Nephron (organoid): Measurements from ENCODE around the gene TNIP1.

Experiments used
- H3K27ac Mint-ChIP-seq, 3 experiments: 2 replicates each; pipeline ENCODE4 v1.8.0; 2020; ENCODE audit warnings: mixed read lengths in 3 of 3, mild to moderate bottlenecking in 2 of 3, moderate library complexity in 1 of 3
- H3K27me3 Mint-ChIP-seq: 2 replicates; pipeline ENCODE4 v1.8.0; 2021; ENCODE audit warnings: low read depth, mild to moderate bottlenecking, moderate library complexity, mixed read lengths
- H3K36me3 Mint-ChIP-seq: 2 replicates; pipeline ENCODE4 v1.8.0; 2020; ENCODE audit warnings: low read depth, mixed read lengths
- H3K4me1 Mint-ChIP-seq: 2 replicates; pipeline ENCODE4 v1.8.0; 2020; ENCODE audit warnings: mixed read lengths
- H3K4me3 Mint-ChIP-seq, 3 experiments: 2 replicates each; pipeline ENCODE4 v1.8.0; 2020; ENCODE audit warnings: mild to moderate bottlenecking in 3 of 3, mixed read lengths in 3 of 3, moderate library complexity in 2 of 3
- H3K9me3 Mint-ChIP-seq: 2 replicates; pipeline ENCODE4 v1.8.0; 2020; ENCODE audit warnings: mixed read lengths
- TF ChIP-seq, protein P1 (sequence below), 3 experiments: fragments of 200-600 bp; sonication (generic); IDR thresholded peaks; one replicate each; pipeline ENCODE4 v1.5.0; 2021; ENCODE audit warnings: antibody characterized with exemption in 3 of 3; ENCODE audit not compliant: unreplicated experiment in 3 of 3

Gene TNIP1

DNA sequence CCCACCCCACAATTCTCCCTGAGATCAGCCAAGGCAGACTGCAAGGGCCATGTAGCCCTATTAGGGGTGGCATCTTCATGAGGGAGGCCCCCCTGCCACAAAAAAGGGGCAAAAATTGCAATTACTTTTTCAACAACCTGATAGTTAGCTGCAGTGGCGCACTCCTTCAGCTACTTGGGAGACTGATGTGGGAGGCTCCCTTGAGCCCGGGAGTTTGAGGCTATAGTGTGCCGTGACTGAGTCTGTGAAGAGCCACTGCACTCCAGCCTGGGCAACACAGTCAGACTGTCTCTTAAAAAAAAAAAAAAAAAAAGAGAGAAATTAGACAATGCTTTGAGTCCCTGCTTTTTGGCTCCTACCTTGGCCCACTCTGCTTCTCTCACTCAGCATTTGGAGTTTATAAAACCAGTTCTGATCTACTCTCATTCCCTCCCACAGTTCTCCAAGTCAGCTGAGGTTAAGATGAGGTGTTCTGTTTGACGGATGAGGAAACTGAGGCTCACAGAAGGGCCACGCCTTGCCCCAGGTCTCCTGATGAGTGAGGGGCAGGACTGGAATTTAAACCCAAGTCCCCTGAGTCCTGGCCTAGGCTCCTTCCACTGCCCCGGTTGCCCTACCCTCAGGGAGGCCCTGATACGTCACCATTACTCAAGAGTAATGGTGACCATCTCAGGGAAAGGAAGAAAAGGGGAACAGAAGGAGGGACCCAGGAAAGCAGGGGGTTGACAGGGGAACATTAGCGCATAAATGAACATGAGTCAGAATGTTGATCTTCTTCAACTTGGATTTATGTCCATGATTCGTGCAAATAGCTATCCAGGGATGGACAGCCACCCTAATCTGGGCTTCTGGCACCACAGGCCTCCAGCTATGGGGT, 51.4 kb downstream of the TNIP1 start:
- Mint-ChIP-seq H3K4me1 (no peaks in the 10 kb centered on the region), H3K27ac (no peak overlapping the region), H3K4me3 (no peak overlapping the region), H3K9me3 (no peaks in the 10 kb centered on the region), H3K27me3 (no peaks in the 10 kb centered on the region), H3K36me3 (peaks cover 57% of the 10 kb centered on the region)
- TF ChIP-seq, protein P1, sequence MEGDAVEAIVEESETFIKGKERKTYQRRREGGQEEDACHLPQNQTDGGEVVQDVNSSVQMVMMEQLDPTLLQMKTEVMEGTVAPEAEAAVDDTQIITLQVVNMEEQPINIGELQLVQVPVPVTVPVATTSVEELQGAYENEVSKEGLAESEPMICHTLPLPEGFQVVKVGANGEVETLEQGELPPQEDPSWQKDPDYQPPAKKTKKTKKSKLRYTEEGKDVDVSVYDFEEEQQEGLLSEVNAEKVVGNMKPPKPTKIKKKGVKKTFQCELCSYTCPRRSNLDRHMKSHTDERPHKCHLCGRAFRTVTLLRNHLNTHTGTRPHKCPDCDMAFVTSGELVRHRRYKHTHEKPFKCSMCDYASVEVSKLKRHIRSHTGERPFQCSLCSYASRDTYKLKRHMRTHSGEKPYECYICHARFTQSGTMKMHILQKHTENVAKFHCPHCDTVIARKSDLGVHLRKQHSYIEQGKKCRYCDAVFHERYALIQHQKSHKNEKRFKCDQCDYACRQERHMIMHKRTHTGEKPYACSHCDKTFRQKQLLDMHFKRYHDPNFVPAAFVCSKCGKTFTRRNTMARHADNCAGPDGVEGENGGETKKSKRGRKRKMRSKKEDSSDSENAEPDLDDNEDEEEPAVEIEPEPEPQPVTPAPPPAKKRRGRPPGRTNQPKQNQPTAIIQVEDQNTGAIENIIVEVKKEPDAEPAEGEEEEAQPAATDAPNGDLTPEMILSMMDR (IDR thresholded peaks at IDR 0.05; ENCODE audit: unreplicated experiment in 3 of 3), result no peak

DNA sequence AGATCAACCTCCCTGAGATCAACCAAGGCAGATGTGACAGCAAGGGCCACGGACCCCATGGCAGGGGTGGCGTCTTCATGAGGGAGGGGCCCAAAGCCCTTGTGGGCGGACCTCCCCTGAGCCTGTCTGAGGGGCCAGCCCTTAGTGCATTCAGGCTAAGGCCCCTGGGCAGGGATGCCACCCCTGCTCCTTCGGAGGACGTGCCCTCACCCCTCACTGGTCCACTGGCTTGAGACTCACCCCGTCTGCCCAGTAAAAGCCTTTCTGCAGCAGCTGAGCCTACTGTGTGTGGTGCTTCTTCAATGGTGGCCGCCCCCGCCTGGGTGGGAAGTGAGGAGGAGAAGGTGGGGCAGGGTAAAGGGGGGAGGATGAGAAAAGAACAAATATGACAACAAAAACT, 52.1 kb downstream of the TNIP1 start:
- Mint-ChIP-seq H3K27ac (no peak overlapping the region), H3K27me3 (no peaks in the 10 kb centered on the region), H3K4me1 (no peaks in the 10 kb centered on the region), H3K36me3 (peaks cover 50% of the 10 kb centered on the region), H3K4me3 (no peak overlapping the region), H3K9me3 (no peaks in the 10 kb centered on the region)
- TF ChIP-seq, protein P1 (IDR thresholded peaks at IDR 0.05; ENCODE audit: unreplicated experiment in 3 of 3), result no peak

DNA sequence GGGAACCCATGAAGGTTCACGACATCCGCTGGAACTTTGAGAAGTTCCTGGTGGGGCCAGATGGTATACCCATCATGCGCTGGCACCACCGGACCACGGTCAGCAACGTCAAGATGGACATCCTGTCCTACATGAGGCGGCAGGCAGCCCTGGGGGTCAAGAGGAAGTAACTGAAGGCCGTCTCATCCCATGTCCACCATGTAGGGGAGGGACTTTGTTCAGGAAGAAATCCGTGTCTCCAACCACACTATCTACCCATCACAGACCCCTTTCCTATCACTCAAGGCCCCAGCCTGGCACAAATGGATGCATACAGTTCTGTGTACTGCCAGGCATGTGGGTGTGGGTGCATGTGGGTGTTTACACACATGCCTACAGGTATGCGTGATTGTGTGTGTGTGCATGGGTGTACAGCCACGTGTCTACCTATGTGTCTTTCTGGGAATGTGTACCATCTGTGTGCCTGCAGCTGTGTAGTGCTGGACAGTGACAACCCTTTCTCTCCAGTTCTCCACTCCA, 52.8 kb downstream of the TNIP1 start:
- no peak overlapping the region for H3K27ac Mint-ChIP-seq
- no peaks in the 10 kb centered on the region for H3K27me3 Mint-ChIP-seq
- TF ChIP-seq, protein P1 (IDR thresholded peaks at IDR 0.05; ENCODE audit: unreplicated experiment in 3 of 3), result no peak
- peaks cover 50% of the 10 kb centered on the region for H3K36me3 Mint-ChIP-seq
- H3K4me1 Mint-ChIP-seq, result no peaks in the 10 kb centered on the region
- no peak overlapping the region for H3K4me3 Mint-ChIP-seq
- H3K9me3 Mint-ChIP-seq, result no peaks in the 10 kb centered on the region

DNA sequence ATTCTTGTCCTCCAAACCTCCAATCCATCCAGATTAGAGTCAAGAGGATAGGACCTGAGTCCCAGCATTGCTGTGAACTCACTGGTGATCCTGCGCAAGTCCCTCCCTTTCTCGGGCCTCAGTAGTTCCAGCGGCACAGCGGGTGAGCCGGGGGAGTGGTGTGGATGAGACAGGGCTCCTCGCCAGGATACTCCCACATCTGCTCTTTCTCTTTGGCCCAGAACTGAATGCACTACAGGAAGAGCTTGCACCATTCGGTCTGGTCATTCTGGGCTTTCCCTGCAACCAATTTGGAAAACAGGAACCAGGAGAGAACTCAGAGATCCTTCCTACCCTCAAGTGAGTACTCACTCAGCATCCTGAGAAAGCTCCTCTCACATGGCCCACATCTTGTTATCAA, 54.2 kb downstream of the TNIP1 start:
- peaks cover 38% of the 10 kb centered on the region for H3K36me3 Mint-ChIP-seq
- peaks cover 4% of the 10 kb centered on the region for H3K4me1 Mint-ChIP-seq
- no peaks in the 10 kb centered on the region for H3K27me3 Mint-ChIP-seq
- H3K9me3 Mint-ChIP-seq, result no peaks in the 10 kb centered on the region
- TF ChIP-seq, protein P1 (IDR thresholded peaks at IDR 0.05; ENCODE audit: unreplicated experiment in 3 of 3), result no peak
- no peak overlapping the region for H3K27ac Mint-ChIP-seq
- H3K4me3 Mint-ChIP-seq, result no peak overlapping the region

DNA sequence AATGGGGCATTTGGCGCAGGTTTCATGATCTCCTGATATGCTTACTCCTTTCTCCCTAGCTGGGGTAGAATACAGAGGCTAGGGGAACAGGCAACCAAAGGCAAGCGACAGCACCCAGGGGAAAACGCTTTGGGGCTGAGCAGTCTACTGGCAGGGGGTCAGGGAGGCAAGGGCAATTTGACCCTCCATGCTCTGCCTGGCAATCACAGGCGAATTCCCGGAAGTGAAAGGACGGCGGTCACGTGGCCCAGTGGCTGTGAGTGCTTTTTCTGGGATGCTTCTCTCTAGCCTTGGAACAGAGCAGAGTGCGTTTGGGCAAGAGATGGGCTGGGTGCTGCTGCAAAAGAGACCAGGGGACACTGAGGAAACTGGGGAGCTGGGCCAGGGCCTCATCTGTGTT, 54.7 kb downstream of the TNIP1 start:
- peaks cover 32% of the 10 kb centered on the region for H3K36me3 Mint-ChIP-seq
- no peaks in the 10 kb centered on the region for H3K27me3 Mint-ChIP-seq

More for the DNA sequence above, 54.7 kb downstream of the TNIP1 start:
- TF ChIP-seq, protein P1 (IDR thresholded peaks at IDR 0.05; ENCODE audit: unreplicated experiment in 3 of 3), result no peak
- Mint-ChIP-seq H3K27ac (no peak overlapping the region), H3K9me3 (no peaks in the 10 kb centered on the region), H3K4me1 (peaks cover 6% of the 10 kb centered on the region), H3K4me3 (no peak overlapping the region)
